Measurements from ENCODE around the gene TENM3.
A peak's percentile ranks its signal among the peaks of the same experiment; 100 is the strongest.

The TENM3 gene

GRCh38 chr4:182413550-182413949 lies 170.3 kb downstream of the TENM3 start:
- DNase-seq = no peak

- no peak for DNase-seq
Measured at GRCh38 chr4:182415116-182415515, 171.9 kb downstream of the TENM3 start.

- DNase-seq = no peak
Measured at GRCh38 chr4:182416067-182416466, 172.9 kb downstream of the TENM3 start.

GRCh38 chr4:182418054-182418734 lies 175.0 kb downstream of the TENM3 start:
- DNase-seq = no peak

- DNase-seq = no peak
Measured at GRCh38 chr4:182420189-182420588, 177.0 kb downstream of the TENM3 start.

GRCh38 chr4:182421753-182422152 lies 178.6 kb downstream of the TENM3 start:
- no peak for DNase-seq

GRCh38 chr4:182425302-182425701 lies 182.1 kb downstream of the TENM3 start:
- DNase-seq = no peak

- DNase-seq = no peak
Measured at GRCh38 chr4:182426901-182427300, 183.7 kb downstream of the TENM3 start.

- DNase-seq = no peak
Measured at GRCh38 chr4:182427554-182427953, 184.4 kb downstream of the TENM3 start.

- no peak for DNase-seq
Measured at GRCh38 chr4:182429896-182430295, 186.7 kb downstream of the TENM3 start.

- DNase-seq = no peak
Measured at GRCh38 chr4:182432819-182433218, 189.6 kb downstream of the TENM3 start.

- no peak for DNase-seq
Measured at GRCh38 chr4:182434720-182435119, 191.5 kb downstream of the TENM3 start.

GRCh38 chr4:182435401-182435800 lies 192.2 kb downstream of the TENM3 start:
- DNase-seq = no peak

- no peak for DNase-seq
Measured at GRCh38 chr4:182443070-182443469, 199.9 kb downstream of the TENM3 start.

- no peak for DNase-seq
Measured at GRCh38 chr4:182447767-182448280, 204.6 kb downstream of the TENM3 start.

- peak; percentile 69 for DNase-seq
Measured at GRCh38 chr4:182448281-182449151, 205.3 kb downstream of the TENM3 start.

- no peak for DNase-seq
Measured at GRCh38 chr4:182449186-182449929, 206.2 kb downstream of the TENM3 start.

- DNase-seq = no peak
Measured at GRCh38 chr4:182449930-182450439, 206.8 kb downstream of the TENM3 start.

- DNase-seq = no peak
Measured at GRCh38 chr4:182451441-182451840, 208.2 kb downstream of the TENM3 start.

- no peak for DNase-seq
Measured at GRCh38 chr4:182453830-182454229, 210.6 kb downstream of the TENM3 start.

- DNase-seq = no peak
Measured at GRCh38 chr4:182454440-182455013, 211.3 kb downstream of the TENM3 start.

GRCh38 chr4:182465114-182465513 lies 221.9 kb downstream of the TENM3 start:
- DNase-seq = no peak

- DNase-seq = no peak
Measured at GRCh38 chr4:182465979-182466378, 222.8 kb downstream of the TENM3 start.
